Loucy (cell line): Measurements from ENCODE around the gene RIPOR3.
A peak's percentile ranks its signal among the peaks of the same experiment; 100 is the strongest.

ENCODE experiments used
- CTCF ChIP-seq: fragments of 200-600 bp; sonication (generic); conservative IDR thresholded peaks from 2 replicates; pipeline ENCODE4 v1.5.1; 2014; ENCODE audit warnings: mild to moderate bottlenecking, antibody characterized with exemption, low read length
- EZH2phosphoT487 ChIP-seq: fragments of 200-600 bp; IDR thresholded peaks from 2 replicates; pipeline ENCODE4 v1.6.1; 2018; ENCODE audit warnings: antibody characterized with exemption, mild to moderate bottlenecking, moderate library complexity, borderline replicate concordance

GRCh38 chr20:50713657-50714101 lies 22.3 kb upstream of the RIPOR3 start:
- TF ChIP-seq CTCF (peak; percentile 20; the same call in 1 of the 2 replicates), EZH2phosphoT487 (no peak)
